ENCODE data around the gene COLGALT1. TPM values are rescaled to one million over a fixed set of nuclear protein-coding genes. Genes with fewer than 3 reads are reported as not detected.
A peak's percentile ranks its signal among the peaks of the same experiment; 100 is the strongest.
"Not testable (repeated sequence)": the region's sequence is repeated elsewhere in the genome, so short reads cannot be mapped to it uniquely, and the experiment has no call there.

The COLGALT1 gene
- total RNA-seq, 1 donor from 2014 or later = 61.4 TPM

DNA sequence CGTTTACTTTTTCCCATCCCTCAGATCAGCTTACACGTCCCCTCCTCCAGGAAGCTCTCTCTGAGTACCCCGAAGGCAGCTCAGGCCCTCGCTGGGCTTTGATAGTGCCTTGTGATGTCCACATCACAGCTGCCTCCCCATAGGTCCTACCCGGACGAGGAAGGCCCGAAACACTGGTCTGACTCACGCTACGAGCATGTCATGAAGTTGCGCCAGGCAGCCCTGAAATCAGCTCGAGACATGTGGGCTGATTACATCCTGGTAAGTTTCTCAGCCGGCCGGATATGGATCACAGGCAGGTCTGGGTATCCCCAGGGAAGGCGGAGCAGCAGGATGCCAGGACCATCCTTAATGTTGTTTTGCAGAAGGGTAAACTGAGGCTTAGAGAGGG, 4.8 kb downstream of the COLGALT1 start:
- DNase-seq (ENCODE audit: low spot score) = no peak

DNA sequence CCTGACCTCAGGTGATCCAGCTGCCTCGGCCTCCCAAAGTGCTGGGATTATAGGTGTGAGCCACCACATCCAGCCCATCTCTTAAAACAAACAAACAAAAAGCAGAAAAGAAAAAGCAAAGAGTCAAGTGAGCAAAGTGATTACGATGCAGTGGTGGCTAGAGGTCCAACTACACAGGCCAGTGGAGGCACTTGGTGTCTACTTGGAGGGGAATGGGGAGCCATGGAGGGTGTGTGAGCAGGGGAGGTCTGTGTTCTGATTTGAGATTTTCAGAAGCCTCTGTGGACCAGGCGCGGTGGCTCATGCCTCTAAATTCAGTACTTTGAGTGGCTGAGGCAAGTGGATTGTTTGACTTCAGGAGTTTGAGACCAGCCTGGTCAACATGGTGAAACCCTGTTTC, 6.6 kb downstream of the COLGALT1 start:
- DNase-seq (ENCODE audit: low spot score) = no peak

DNA sequence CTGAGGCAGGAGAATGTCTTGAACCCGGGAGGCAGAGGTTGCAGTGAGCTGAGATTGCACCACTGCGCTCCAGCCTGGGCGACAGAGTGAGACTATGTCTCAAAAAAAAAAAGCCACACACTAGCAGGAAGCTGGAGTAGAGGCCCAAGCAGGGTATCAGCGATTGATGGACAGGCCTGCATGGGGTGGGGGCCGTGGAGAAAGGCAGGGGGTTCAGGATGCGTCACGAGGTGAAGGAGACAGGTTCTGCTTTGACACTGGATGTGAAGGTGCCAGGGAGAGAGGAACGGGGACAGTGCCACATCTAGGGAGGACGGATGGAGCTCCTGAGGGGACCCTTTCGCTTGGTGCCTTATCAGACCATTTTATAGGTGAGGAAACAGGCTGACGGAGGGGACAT, 7.1 kb downstream of the COLGALT1 start:
- no peak for DNase-seq (ENCODE audit: low spot score)

DNA sequence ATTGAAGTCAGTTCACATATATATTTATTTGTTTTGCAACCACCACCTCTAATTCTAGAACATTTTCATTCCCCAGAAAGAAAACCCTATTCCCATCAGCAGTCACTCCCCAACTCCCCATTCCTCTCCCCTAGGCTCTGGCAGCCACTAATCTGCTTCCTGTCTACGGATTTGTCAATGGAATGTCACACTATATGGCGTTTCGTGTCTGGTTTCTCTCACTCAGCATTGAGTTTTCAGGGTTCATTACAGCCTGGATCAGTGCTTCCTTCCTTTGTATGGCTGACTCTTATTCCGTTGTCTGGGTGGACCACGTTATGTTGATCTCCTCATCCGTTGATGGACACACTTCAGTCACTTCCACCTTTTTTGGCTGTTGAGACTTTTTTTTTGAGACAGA, 9.3 kb downstream of the COLGALT1 start:
- peak; percentile 28 for DNase-seq (ENCODE audit: low spot score)

- no peak for DNase-seq (ENCODE audit: low spot score)
These were observed 10.2 kb downstream of the COLGALT1 start for GRCh38 chr19:17565611-17566010.

DNA sequence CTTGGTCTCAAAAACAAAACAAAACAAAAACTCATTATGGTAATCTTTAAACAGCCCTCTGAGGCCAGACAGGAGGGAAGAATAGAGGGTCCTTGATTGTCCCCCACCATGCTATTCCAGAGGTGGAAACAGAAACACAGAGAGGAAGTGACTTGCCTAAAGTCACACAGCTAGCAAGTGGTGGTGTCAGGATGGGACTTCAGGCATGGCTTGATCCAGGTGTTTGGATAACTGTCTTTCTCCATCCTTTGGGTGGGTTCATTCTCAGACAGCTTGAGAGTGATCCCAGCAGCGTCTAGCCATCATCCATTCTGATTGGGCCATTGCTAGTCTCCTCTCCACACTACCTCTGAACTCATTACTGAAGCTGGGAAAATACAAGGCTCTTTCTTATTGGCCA, 12.5 kb downstream of the COLGALT1 start:
- DNase-seq (ENCODE audit: low spot score) = no peak

DNA sequence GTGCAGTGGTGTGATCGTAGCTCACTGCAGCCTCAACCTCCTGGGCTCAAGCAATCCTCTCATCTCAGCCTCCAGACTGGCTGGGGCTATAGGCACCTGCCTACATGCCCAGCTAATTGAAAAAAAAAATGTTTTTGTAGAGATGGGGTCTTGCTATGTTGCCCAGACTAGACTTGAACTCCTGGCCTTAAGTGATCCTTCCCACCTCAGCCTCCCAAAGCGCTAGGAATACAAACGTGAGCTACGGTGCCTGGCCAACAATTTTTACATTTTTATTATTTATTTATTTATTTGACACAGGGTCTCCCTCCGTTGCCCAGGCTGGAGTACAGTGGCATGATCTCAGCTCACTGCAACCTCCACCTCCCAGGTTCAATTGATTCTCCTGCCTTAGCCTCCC, 14.8 kb downstream of the COLGALT1 start:
- DNase-seq (ENCODE audit: low spot score) = not testable (repeated sequence)

DNA sequence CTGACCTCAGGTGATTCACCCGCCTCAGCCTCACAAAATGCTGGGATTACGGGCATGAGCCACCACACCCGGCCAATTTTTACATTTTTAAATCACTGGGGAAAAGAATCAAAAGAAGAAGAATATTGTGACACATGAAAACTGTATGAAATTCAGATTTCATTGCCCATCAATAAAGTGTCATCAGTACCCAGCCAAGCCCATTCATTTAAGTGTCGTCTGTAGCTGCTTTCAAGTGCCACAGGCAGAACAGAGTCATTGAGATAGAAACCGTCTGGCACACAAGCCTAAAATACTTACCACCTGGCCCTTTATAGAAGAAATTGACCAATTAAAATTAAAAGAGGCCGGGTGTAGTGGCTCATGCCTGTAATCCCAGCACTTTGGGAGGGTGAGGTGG, 15.3 kb downstream of the COLGALT1 start:
- DNase-seq (ENCODE audit: low spot score) = no peak

DNA sequence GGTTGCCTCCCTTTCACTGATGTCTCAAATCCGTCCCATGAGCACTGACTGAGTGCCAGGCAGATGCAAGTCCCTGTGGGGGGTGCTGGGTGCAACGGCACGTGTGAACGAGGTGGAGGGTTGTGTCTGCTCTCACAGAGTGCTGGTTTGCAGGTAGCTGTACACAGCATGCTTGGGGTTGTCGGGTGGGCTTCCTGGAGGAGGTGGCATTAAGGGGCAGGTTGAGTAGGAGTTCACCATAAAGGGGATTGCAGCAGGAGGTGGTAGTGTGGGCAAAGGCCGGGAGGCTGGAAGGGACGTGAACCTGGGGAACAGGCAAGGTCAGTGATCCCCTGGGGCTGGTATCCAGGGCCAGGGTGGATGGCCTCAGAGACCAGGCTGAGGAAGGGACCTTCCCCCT, 17.2 kb downstream of the COLGALT1 start:
- no peak for DNase-seq (ENCODE audit: low spot score)

DNA sequence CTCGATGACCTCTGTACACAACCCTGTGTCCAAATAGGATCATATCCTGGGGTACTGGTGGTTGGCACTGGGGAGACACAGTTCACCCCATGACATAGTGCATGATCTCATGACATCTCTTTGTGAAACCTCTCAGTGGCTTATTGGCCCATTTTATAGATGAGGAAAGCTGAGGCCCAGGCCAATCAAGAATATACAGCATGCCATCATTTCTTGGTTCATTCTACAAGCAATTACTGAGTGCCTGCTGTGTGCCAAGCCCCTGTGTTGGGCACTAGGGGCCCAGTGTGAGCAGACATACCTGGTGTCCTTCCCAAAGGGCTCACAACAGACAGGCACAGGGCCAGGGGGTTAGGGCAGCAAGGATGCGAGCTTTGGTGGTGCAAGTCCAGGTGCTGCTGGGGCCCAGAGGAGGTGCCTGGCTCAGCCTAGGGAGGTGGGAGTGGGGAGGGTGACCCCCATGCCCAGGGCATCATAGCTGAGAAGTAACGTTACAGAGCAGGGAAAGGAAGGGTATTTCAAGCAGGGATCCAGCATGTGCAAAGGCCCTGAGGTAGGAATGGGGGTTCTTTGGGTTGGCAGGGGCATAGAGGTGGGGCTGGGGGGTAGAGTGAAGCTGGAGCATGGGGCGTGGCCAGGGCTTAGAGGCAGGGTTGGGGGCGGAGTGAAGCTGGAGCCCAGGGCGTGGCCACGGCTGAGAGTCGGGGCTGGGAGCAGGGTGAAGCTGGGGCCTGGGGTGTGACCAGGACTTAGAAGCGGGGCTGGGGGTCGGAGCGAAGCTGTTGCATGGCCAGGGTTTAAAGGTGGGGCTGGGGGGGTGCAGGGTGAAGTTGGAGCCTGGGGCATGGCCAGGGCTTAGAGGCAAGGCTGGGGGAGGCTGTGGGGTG, 20.7 kb downstream of the COLGALT1 start:
- DNase-seq (ENCODE audit: low spot score) = no peak

DNA sequence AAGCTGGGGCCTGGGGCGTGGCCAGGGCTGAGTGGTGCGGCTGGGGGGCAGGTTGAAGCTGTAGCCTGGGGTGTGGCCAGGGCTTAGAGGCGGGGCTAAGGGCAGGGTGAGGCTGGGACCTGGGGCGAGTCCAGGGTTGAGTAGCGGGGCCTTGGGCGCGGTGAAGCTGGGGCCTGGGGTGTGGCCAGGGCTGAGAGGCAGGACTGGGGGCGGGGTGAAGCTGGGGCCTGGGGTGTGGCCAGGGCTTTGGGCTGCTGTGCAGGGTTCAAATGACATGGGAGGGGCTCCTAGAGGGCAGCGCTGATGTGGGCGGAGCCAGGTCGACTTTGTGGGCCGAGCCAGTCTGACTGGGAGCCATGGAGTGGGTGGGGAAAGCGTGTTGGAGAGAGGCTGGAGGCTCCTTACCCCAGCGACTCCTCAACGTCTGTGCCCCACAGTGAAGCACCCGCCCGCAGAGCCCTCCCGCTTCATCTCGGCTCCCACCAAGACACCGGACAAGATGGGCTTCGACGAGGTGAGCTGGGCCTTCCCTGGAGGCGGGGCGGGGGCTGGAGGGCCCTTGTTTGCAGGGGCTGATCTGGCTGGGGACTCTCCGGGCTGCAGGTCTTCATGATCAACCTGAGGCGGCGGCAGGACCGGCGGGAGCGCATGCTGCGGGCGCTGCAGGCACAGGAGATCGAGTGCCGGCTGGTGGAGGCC, 21.5 kb downstream of the COLGALT1 start:
- DNase-seq (ENCODE audit: low spot score) = peak; percentile 68

DNA sequence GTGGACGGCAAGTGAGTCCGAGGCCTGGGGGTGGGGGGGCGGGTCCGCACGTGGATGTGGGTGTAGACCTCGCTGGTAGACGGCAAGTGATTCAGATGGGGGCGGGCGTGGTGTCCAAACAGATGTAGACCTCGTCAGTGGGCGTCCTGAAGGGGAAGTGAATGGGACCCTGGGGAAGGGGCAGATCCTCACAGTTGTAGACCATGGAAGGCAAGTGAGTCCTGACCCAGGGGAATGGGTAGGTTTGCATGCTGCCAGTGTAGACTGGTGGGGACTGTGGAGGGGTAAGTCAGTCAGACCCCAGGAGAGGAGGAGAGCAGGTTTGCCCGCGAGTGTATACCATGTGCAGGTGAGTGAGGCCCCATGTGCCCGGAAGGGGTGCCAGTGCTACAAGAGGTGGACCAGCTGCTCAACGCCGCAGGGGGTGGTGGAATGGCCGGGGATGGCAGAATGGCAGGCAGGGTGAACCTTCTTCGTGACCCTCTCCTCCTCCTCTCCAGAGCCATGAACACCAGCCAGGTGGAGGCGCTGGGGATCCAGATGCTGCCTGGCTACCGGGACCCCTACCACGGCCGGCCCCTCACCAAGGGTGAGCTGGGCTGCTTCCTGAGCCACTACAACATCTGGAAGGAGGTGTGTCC, 22.1 kb downstream of the COLGALT1 start:
- DNase-seq (ENCODE audit: low spot score) = no peak

GRCh38 chr19:17579661-17580244, 24.3 kb downstream of the COLGALT1 start:
- DNase-seq (ENCODE audit: low spot score) = peak; percentile 26

GRCh38 chr19:17580470-17581144, 25.2 kb downstream of the COLGALT1 start:
- DNase-seq (ENCODE audit: low spot score) = no peak

- DNase-seq (ENCODE audit: low spot score) = no peak
These were observed 25.9 kb downstream of the COLGALT1 start for GRCh38 chr19:17581211-17581874.

DNA sequence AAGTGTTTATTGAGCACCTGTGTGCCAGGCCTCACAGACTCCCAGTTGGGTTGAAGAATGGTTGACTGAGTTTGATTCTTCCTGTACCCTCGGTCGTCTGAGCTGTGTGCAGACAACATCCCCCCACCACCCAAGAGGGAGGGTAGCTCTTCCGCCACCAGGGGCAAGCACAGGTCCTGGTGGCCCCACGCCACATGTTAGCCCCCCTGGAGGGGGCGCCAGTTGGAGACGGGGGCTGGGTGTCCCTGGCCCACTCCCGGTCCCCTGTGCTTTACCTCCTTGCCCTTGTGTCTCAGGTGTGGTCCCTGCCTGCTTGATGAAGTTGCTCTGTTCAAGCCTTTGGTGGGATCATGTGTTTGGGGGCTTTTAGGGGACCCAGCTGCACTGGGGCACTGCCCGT, 27.2 kb downstream of the COLGALT1 start:
- DNase-seq (ENCODE audit: low spot score) = no peak

DNA sequence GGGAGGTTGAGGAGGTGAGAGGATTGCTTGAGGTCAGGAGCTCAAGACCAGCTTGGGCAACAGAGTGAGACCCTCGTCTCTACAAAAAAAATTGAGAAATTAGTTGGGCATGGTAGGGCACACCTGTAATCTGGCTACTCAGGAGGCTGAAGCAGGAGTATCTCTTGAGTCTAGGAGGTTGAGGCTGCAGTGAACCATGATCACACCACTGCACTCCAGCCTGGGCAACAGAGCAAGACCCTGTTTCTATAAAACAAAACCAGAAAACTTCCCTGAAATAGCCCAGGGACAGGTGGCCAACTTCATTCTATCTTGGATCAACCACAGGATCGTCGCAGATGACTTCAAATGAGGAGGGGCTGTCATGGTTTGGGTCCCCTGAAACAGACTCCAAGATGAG, 28.7 kb downstream of the COLGALT1 start:
- DNase-seq (ENCODE audit: low spot score) = no peak

GRCh38 chr19:17585395-17585794, 29.9 kb downstream of the COLGALT1 start:
- DNase-seq (ENCODE audit: low spot score) = not testable (repeated sequence)

- no peak for DNase-seq (ENCODE audit: low spot score)
These were observed 35.4 kb downstream of the COLGALT1 start for GRCh38 chr19:17590866-17591265.

DNA sequence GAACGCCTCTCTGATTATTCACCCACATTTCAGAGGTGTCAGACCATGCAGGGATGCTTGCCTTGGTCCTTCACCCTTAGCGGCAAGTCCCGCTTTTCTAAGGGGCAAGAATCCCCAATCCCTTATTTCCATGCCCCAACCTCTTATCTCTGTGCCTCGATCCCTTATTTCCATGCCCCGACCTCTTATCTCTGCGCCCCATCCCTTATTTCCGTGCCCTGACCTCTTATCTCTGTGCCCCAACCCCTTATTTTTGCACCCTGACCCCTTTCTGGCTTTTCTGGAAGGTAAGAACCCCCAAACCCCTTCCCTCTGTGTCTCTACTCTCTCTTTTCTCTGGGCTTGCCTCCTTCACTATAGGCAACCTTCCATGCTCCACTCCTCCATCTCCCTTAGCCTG, 38.8 kb downstream of the COLGALT1 start:
- DNase-seq (ENCODE audit: low spot score) = not testable (repeated sequence)

GRCh38 chr19:17598063-17598462, 42.6 kb downstream of the COLGALT1 start:
- not testable (repeated sequence) for DNase-seq (ENCODE audit: low spot score)

All from umbilical cord (tissue), 2 donors.